Mesendoderm (in vitro differentiated cells): ENCODE results near the gene CYGB.

Source experiments
- DNase-seq: peaks from one replicate; pipeline ENCODE4 v3.0.0; 2013
- H2AK5ac ChIP-seq: 2 replicates; pipeline ENCODE4 v1.6.1; 2013; ENCODE audit warnings: low read length, inconsistent platforms
- H2BK120ac ChIP-seq: 2 replicates; pipeline ENCODE4 v1.6.1; 2013; ENCODE audit warnings: low read depth, mild to moderate bottlenecking, low read length, moderate library complexity, mixed read lengths
- H2BK15ac ChIP-seq: replicated peaks from 2 replicates; pipeline ENCODE4 v1.6.1; 2013; ENCODE audit warnings: low read depth, mild to moderate bottlenecking, moderate library complexity
- H2BK5ac ChIP-seq: 2 replicates; pipeline ENCODE4 v1.6.1; 2013; ENCODE audit warnings: low read length, inconsistent platforms
- H3K18ac ChIP-seq: 2 replicates; pipeline ENCODE4 v1.6.1; 2013; ENCODE audit warnings: mild to moderate bottlenecking, low read length, mixed read lengths
- H3K23ac ChIP-seq: one replicate; pipeline ENCODE4 v1.6.1; 2013; ENCODE audit warnings: low read length
- H3K27ac ChIP-seq: 2 replicates; pipeline ENCODE4 v1.5.1; 2013; ENCODE audit warnings: low read depth, mild to moderate bottlenecking, inconsistent platforms, low read length, moderate library complexity
- H3K27me3 ChIP-seq: 2 replicates; pipeline ENCODE4 v1.6.1; 2013; ENCODE audit warnings: low read length, control low read depth, mild to moderate bottlenecking, inconsistent platforms; ENCODE audit not compliant: insufficient read depth, poor library complexity
- H3K36me3 ChIP-seq: 2 replicates; pipeline ENCODE4 v1.6.1; 2013; ENCODE audit warnings: low read length, inconsistent platforms; ENCODE audit not compliant: control insufficient read depth, insufficient read depth
- H3K4ac ChIP-seq: one replicate; pipeline ENCODE4 v1.6.1; 2013; ENCODE audit warnings: low read depth, mild to moderate bottlenecking, low read length, moderate library complexity
- H3K4me1 ChIP-seq: 2 replicates; pipeline ENCODE4 v1.6.1; 2013; ENCODE audit warnings: low read depth, low read length, inconsistent platforms; ENCODE audit not compliant: control insufficient read depth
- H3K4me2 ChIP-seq: 2 replicates; pipeline ENCODE4 v1.6.1; 2013; ENCODE audit warnings: low read length
- H3K4me3 ChIP-seq: 2 replicates; pipeline ENCODE4 v1.5.1; 2013; ENCODE audit warnings: mild to moderate bottlenecking, low read length
- H3K56ac ChIP-seq: one replicate; pipeline ENCODE4 v1.6.1; 2013; ENCODE audit warnings: low read length
- H3K79me1 ChIP-seq: 2 replicates; pipeline ENCODE4 v1.6.1; 2013; ENCODE audit warnings: low read length, inconsistent platforms
- H3K79me2 ChIP-seq: 2 replicates; pipeline ENCODE4 v1.6.1; 2013; ENCODE audit warnings: mild to moderate bottlenecking, low read length; ENCODE audit not compliant: control insufficient read depth, insufficient read depth
- H3K9ac ChIP-seq: 2 replicates; pipeline ENCODE4 v1.6.1; 2013; ENCODE audit warnings: low read length, inconsistent platforms
- H4K5ac ChIP-seq: one replicate; pipeline ENCODE4 v1.6.1; 2013; ENCODE audit warnings: low read length
- H4K8ac ChIP-seq: one replicate; pipeline ENCODE4 v1.6.1; 2013; ENCODE audit warnings: low read depth, mild to moderate bottlenecking, control low read depth, low read length, moderate library complexity
- WGBS: extraction: QIAGEN DNeasy Blood & Tissue Kit; methylation state at CpG from one replicate; pipeline ENCODE4 v1.1.7; 2013; ENCODE audit warnings: low lambda C conversion rate, missing lambda C conversion rate; ENCODE audit not compliant: insufficient coverage; ENCODE audit errors: extremely low coverage; 5-methylcytosine and 5-hydroxymethylcytosine counted together

The CYGB gene

GRCh38 chr17:76497979-76498875, 39.3 kb downstream of the CYGB start:
- Histone ChIP-seq H3K23ac (no peak overlapping the region), H4K5ac (no peak overlapping the region), H4K8ac (no peak overlapping the region), H3K18ac (no peak overlapping the region), H2BK5ac (no peak overlapping the region), H3K79me2 (peaks cover 2% of the 10 kb centered on the region), H3K4me2 (no peak overlapping the region), H2BK120ac (no peak overlapping the region), H3K27ac (peak overlapping the region; percentile 9), H3K4me3 (no peak overlapping the region), H3K4ac (no peak overlapping the region), H3K9ac (peak overlapping the region; percentile 38), H2AK5ac (no peak overlapping the region), H3K36me3 (no peaks in the 10 kb centered on the region), H3K4me1 (peaks cover 22% of the 10 kb centered on the region), H3K79me1 (peaks cover 7% of the 10 kb centered on the region), H3K27me3 (no peaks in the 10 kb centered on the region), H3K56ac (peak overlapping the region; percentile 67), H2BK15ac (no peak overlapping the region)
- WGBS, result no CpG with 5 or more reads among the region's 31 CpGs
- DNase-seq, result peak; percentile 77

- Histone ChIP-seq H2AK5ac (no peak overlapping the region), H3K79me2 (peaks cover 2% of the 10 kb centered on the region), H3K4ac (no peak overlapping the region), H3K4me3 (no peak overlapping the region), H3K36me3 (no peaks in the 10 kb centered on the region), H3K23ac (no peak overlapping the region), H3K27ac (no peak overlapping the region), H3K4me2 (no peak overlapping the region), H4K5ac (no peak overlapping the region), H3K56ac (no peak overlapping the region), H2BK15ac (no peak overlapping the region), H3K9ac (no peak overlapping the region), H4K8ac (no peak overlapping the region), H2BK5ac (no peak overlapping the region), H3K4me1 (peaks cover 24% of the 10 kb centered on the region), H2BK120ac (no peak overlapping the region), H3K27me3 (no peaks in the 10 kb centered on the region), H3K79me1 (peaks cover 7% of the 10 kb centered on the region), H3K18ac (no peak overlapping the region)
- DNase-seq, result no peak
- no CpG with 5 or more reads among the region's 2 CpGs for WGBS
These were observed 39.9 kb downstream of the CYGB start for GRCh38 chr17:76497699-76497978.

DNA sequence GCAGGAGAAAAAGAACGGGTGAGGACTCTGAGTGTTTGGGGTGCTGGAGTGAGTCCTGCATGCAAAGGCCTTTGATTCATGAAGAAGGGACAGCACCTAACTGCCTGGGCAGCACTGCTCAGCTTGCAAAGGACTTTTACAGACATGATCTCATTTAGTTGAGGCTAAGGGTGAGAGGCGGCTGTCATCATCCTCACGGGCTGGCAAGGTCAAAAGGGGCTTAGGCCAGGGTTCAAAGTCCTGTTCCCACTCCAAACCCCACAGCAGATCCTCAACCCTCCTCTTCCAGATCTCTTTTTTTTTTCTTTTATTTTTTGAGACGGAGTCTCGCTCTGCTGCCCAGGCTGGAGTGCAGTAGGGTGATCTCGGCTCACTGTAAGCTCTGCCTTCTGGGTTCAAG, 41.0 kb downstream of the CYGB start:
- Histone ChIP-seq H2BK15ac (no peak overlapping the region), H3K18ac (no peak overlapping the region), H4K8ac (no peak overlapping the region), H3K4me2 (no peak overlapping the region), H2BK5ac (no peak overlapping the region), H3K36me3 (no peaks in the 10 kb centered on the region), H3K27ac (no peak overlapping the region), H4K5ac (no peak overlapping the region), H3K4me1 (peaks cover 20% of the 10 kb centered on the region), H3K79me2 (peaks cover 2% of the 10 kb centered on the region), H3K79me1 (peaks cover 7% of the 10 kb centered on the region), H3K23ac (no peak overlapping the region), H3K4ac (no peak overlapping the region), H3K27me3 (no peaks in the 10 kb centered on the region), H3K9ac (no peak overlapping the region), H2AK5ac (no peak overlapping the region), H3K4me3 (no peak overlapping the region), H3K56ac (no peak overlapping the region), H2BK120ac (no peak overlapping the region)
- no peak for DNase-seq
- no CpG with 5 or more reads among the region's 6 CpGs for WGBS

DNA sequence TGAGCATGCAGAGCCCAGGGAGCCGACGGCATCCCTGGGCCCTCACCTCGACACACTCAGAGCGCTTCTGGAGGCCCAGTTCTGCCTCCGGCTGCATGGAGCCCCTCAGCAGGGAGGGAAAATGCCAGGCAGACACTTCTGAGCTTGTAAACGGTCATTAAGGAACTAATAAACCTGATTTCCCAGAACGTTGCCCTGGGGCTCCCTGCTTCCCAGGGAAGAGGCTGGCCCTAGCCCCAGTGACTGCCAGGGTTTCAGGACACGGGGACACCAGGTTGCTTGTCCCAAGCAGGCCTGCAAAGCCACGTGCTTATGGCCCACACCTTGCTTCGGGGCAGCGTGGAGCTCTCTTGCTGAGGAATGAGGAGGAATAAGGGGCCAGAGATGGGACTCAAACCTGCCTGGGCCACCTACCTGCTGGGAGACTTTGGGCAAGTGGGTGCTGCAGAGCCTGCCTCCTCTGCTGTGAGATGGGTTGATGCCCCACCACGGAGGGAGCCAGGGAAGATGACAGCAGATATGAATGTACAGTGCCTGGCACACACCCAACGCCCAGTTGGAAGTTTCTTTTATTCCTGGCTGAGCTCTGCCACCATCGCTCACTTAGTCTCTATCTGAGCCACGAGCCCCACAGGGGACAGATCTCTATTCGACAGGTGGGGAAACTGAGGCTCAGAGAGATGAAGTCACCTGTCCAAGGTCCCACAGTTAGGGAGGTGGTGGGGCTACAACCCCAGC, 41.7 kb downstream of the CYGB start:
- Histone ChIP-seq H3K9ac (no peak overlapping the region), H3K79me1 (peaks cover 7% of the 10 kb centered on the region), H3K4ac (no peak overlapping the region), H2AK5ac (no peak overlapping the region), H4K8ac (no peak overlapping the region), H3K27ac (no peak overlapping the region), H3K18ac (no peak overlapping the region), H3K36me3 (no peaks in the 10 kb centered on the region), H3K4me2 (no peak overlapping the region), H2BK120ac (no peak overlapping the region), H3K4me1 (peaks cover 20% of the 10 kb centered on the region), H3K27me3 (no peaks in the 10 kb centered on the region), H2BK5ac (no peak overlapping the region), H3K56ac (no peak overlapping the region), H3K79me2 (peaks cover 2% of the 10 kb centered on the region), H3K4me3 (no peak overlapping the region), H3K23ac (no peak overlapping the region), H2BK15ac (no peak overlapping the region), H4K5ac (no peak overlapping the region)
- DNase-seq, result no peak
- WGBS, result no CpG with 5 or more reads among the region's 16 CpGs

GRCh38 chr17:76493505-76494167, 43.9 kb downstream of the CYGB start:
- Histone ChIP-seq H3K18ac (no peak overlapping the region), H3K36me3 (no peaks in the 10 kb centered on the region), H3K4me2 (no peak overlapping the region), H3K9ac (peak overlapping the region; percentile 31), H3K4ac (no peak overlapping the region), H4K8ac (no peak overlapping the region), H2BK5ac (no peak overlapping the region), H3K27me3 (no peaks in the 10 kb centered on the region), H3K4me1 (peaks cover 8% of the 10 kb centered on the region), H2BK120ac (no peak overlapping the region), H2AK5ac (no peak overlapping the region), H3K79me1 (peaks cover 1% of the 10 kb centered on the region), H3K79me2 (no peaks in the 10 kb centered on the region), H3K4me3 (no peak overlapping the region), H3K23ac (no peak overlapping the region), H4K5ac (no peak overlapping the region), H3K27ac (no peak overlapping the region), H2BK15ac (no peak overlapping the region), H3K56ac (peak overlapping the region; percentile 31)
- DNase-seq, result no peak
- WGBS, result no CpG with 5 or more reads among the region's 21 CpGs
